ENCODE measurements around the gene EFHC1. TPM values are rescaled to one million over a fixed set of nuclear protein-coding genes. Genes with fewer than 3 reads are reported as not detected.

Gene EFHC1
- total RNA-seq, 1 donor from 2014 or later: 59.8 TPM

DNA sequence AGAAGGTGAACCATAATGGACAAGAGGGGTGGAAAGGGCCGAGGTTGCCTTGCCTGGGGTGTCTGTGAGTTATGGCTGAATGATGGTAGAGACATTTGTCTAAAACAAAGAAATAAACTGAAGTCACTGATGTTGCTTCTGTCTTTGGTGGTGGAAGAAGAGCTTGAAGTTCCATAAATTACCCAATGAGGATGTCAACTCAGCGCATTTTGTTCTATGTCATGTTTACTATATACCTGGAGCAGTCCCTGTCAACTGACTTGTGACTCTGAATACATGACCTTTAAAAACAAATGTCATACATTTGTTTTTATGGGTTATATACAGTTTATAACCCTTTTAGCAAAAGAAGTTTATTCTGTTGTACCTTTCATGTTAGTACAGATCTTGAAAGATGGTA is 2.0 kb downstream of the EFHC1 start:
- peaks cover 15% of the 10 kb centered on the region for H3K79me2 ChIP-seq (ENCODE audit: low read depth)
- no peak for DNase-seq (ENCODE audit: low spot score)
- no peaks in the 10 kb centered on the region for H3K9me3 ChIP-seq (ENCODE audit: low read depth)
- no peak overlapping the region for H2AFZ ChIP-seq (replicated peaks)
- no peak overlapping the region for H3K27ac Mint-ChIP-seq
- H4K20me1 ChIP-seq (ENCODE audit: low read depth): no peaks in the 10 kb centered on the region
- H3K4me3 Mint-ChIP-seq: no peak overlapping the region
- H3F3A ChIP-seq (ENCODE audit: low read depth): peaks cover 15% of the 10 kb centered on the region
- H3K27me3 Mint-ChIP-seq (ENCODE audit: insufficient read depth, low read depth): no peaks in the 10 kb centered on the region
- H3K9me3 Mint-ChIP-seq: no peaks in the 10 kb centered on the region
- no peaks in the 10 kb centered on the region for H3K27me3 ChIP-seq
- no peak overlapping the region for H3K4me3 ChIP-seq
- peaks cover 18% of the 10 kb centered on the region for H3K4me1 Mint-ChIP-seq
- H3K4me2 ChIP-seq: peak overlapping the region; percentile 86
- H3K27ac ChIP-seq: no peak overlapping the region
- peaks cover 20% of the 10 kb centered on the region for H3K4me1 ChIP-seq
- H3K36me3 ChIP-seq: no peaks in the 10 kb centered on the region
- TF ChIP-seq CTCF (IDR thresholded peaks at IDR 0.05) (no peak), EZH2 (IDR thresholded peaks at IDR 0.05) (no peak), EZH2phosphoT487 (IDR thresholded peaks at IDR 0.05) (no peak)
- no peaks in the 10 kb centered on the region for H3K36me3 Mint-ChIP-seq
- H3K9ac ChIP-seq: no peak overlapping the region

DNA sequence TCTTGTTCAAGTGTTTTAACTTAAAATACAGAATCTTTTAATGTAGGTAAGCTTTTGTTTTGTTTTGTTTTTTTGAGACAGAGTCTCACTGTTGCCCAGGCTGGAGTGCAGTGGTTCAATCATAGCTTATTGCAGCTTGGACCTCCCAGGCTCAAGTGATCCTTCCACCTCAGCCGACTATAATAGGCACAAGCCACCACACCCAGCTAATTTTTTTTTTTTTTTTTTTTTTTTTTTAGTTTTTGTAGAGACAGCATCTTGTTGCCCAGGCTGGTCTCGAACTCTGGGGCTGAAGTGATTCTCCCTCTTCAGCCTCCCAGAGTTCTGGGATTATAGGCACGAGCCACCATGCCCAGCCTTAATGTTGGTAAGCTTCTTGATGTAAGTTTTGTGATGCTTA is 3.3 kb downstream of the EFHC1 start:
- no peaks in the 10 kb centered on the region for H4K20me1 ChIP-seq (ENCODE audit: low read depth)
- H3K4me3 Mint-ChIP-seq: no peak overlapping the region
- H3K27me3 Mint-ChIP-seq (ENCODE audit: insufficient read depth, low read depth): no peaks in the 10 kb centered on the region
- no peaks in the 10 kb centered on the region for H3K9me3 Mint-ChIP-seq
- no peaks in the 10 kb centered on the region for H3K27me3 ChIP-seq
- H3K4me1 Mint-ChIP-seq: peaks cover 11% of the 10 kb centered on the region
- no peak overlapping the region for H3K27ac ChIP-seq
- H3K36me3 ChIP-seq: no peaks in the 10 kb centered on the region
- H3K4me1 ChIP-seq: peaks cover 20% of the 10 kb centered on the region
- DNase-seq (ENCODE audit: low spot score): no peak
- H3K9ac ChIP-seq: no peak overlapping the region
- H3K36me3 Mint-ChIP-seq: peaks cover 4% of the 10 kb centered on the region
- TF ChIP-seq EZH2 (IDR thresholded peaks at IDR 0.05): no peak
- TF ChIP-seq EZH2phosphoT487 (IDR thresholded peaks at IDR 0.05): no peak
- TF ChIP-seq CTCF (IDR thresholded peaks at IDR 0.05): no peak
- H3K27ac Mint-ChIP-seq: no peak overlapping the region
- no peak overlapping the region for H2AFZ ChIP-seq (replicated peaks)
- peaks cover 15% of the 10 kb centered on the region for H3K79me2 ChIP-seq (ENCODE audit: low read depth)
- H3F3A ChIP-seq (ENCODE audit: low read depth): peaks cover 14% of the 10 kb centered on the region
- H3K4me3 ChIP-seq: no peak overlapping the region
- no peak overlapping the region for H3K4me2 ChIP-seq
- H3K9me3 ChIP-seq (ENCODE audit: low read depth): no peaks in the 10 kb centered on the region

DNA sequence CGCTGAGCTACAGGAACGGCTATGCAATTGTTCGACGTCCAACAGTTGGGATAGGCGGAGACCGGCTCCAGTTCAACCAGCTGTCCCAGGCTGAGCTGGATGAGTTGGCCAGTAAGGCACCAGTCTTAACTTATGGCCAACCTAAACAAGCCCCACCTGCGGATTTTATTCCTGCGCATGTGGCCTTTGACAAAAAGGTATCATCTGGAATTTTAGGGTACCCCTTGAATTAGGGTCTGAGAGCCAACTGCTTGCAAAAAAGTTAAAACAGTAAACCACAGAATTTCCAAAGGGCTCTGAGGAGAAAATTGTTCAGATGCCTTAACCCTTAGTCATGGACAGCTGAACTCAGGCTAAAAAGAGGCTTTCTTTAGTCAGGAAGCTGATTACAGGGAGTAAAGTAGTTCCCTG is 3.8 kb downstream of the EFHC1 start:
- Histone ChIP-seq H2AFZ (replicated peaks) (no peak overlapping the region), H4K20me1 (ENCODE audit: low read depth) (no peaks in the 10 kb centered on the region), H3K27me3 (no peaks in the 10 kb centered on the region), H3K36me3 (no peaks in the 10 kb centered on the region), H3K27ac (peak overlapping the region; percentile 11), H3K4me1 (peaks cover 16% of the 10 kb centered on the region), H3K4me2 (no peak overlapping the region), H3F3A (ENCODE audit: low read depth) (peaks cover 12% of the 10 kb centered on the region), H3K9ac (no peak overlapping the region), H3K4me3 (no peak overlapping the region), H3K79me2 (ENCODE audit: low read depth) (peaks cover 15% of the 10 kb centered on the region), H3K9me3 (ENCODE audit: low read depth) (no peaks in the 10 kb centered on the region)
- TF ChIP-seq EZH2 (IDR thresholded peaks at IDR 0.05) (no peak), CTCF (IDR thresholded peaks at IDR 0.05) (no peak)
- H3K9me3 Mint-ChIP-seq: peaks cover 2% of the 10 kb centered on the region
- no peak overlapping the region for H3K27ac Mint-ChIP-seq
- no peak for DNase-seq (ENCODE audit: low spot score)
- no peak overlapping the region for H3K4me3 Mint-ChIP-seq
- H3K36me3 Mint-ChIP-seq: peaks cover 9% of the 10 kb centered on the region
- peaks cover 6% of the 10 kb centered on the region for H3K4me1 Mint-ChIP-seq
- no peaks in the 10 kb centered on the region for H3K27me3 Mint-ChIP-seq (ENCODE audit: insufficient read depth, low read depth)

All from neural progenitor cell (in vitro differentiated cells).